Measurements from ENCODE around the gene CPT1A.

DNA sequence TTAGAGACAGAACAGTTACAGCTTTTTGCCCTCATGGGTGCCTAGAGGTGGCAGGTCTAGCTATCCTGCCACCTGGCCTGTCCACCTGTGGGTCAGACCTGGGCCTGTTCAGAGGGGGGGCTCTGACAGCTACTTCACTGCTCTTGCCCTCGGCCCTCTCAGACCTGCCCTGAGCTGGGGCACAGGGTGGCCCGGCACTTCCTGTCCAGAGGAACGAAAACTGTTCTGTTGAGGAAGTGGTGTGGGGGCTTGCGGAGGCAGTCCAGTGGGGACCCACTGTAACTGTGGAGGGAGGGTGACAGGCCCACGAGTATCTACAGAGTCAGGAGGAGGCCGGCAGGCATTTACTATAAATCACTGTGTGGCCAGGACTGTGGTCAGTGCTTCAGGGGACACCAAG is 106.6 kb downstream of the CPT1A start:
- TF ChIP-seq GATA2 (IDR thresholded peaks at IDR 0.05; ENCODE audit: low read depth, low read length) (no peak), GATA3 (IDR thresholded peaks at IDR 0.05; ENCODE audit: low read depth, low read length) (no peak)

Data from SH-SY5Y (cell line).